Right atrium auricular region (tissue), 2 donors: Measurements from ENCODE around the gene STARD10. TPM values are rescaled to one million over a fixed set of nuclear protein-coding genes. Genes with fewer than 3 reads are reported as not detected.

Source experiments
- DNase-seq: peaks from one replicate; pipeline ENCODE4 v3.0.0-alpha.2; 2019; ENCODE audit warnings: low spot score
- H3K27ac ChIP-seq, 2 donors: fragments of 200-600 bp; sonication (generic); 1 replicate in 1 of 2; 2 replicates in 1 of 2; pipeline ENCODE4 v1.5.1; 2016 to 2019
- H3K27me3 ChIP-seq, 2 donors: fragments of 200-600 bp; sonication (generic); one replicate each; pipeline versions ENCODE4 v1.5.1 to v1.6.0; 2017 to 2019
- H3K36me3 ChIP-seq: fragments of 200-600 bp; sonication (generic); one replicate; pipeline ENCODE4 v1.5.1; 2016
- H3K4me1 ChIP-seq, 2 donors: fragments of 200-600 bp; sonication (generic); one replicate each; pipeline versions ENCODE4 v1.5.1 to v1.6.0; 2017 to 2019
- H3K4me3 ChIP-seq, 2 donors: fragments of 200-600 bp; sonication (generic); 1 replicate in 1 of 2; 2 replicates in 1 of 2; pipeline ENCODE4 v1.5.1; 2017 to 2019; ENCODE audit warnings: mild to moderate bottlenecking in 1 of 2, moderate library complexity in 1 of 2
- H3K9me3 ChIP-seq, 2 donors: fragments of 200-600 bp; sonication (generic); one replicate each; pipeline ENCODE4 v1.5.1; 2019
- CTCF ChIP-seq, 2 donors: fragments of 200-600 bp; sonication (generic); IDR thresholded peaks; one replicate each; pipeline ENCODE4 v1.5.1; 2019; ENCODE audit warnings: antibody characterized with exemption in 2 of 2
- total RNA-seq, 2 donors: library from RNA; depleted of rRNA; stranded (reverse); fragments of >200 nt; gene quantifications; one replicate each; pipeline ENCODE4 v1.1.0, GENCODE V29; 2016

The STARD10 gene
- total RNA-seq, 2 donors from 2014 or later = 77.0 to 112 TPM

DNA sequence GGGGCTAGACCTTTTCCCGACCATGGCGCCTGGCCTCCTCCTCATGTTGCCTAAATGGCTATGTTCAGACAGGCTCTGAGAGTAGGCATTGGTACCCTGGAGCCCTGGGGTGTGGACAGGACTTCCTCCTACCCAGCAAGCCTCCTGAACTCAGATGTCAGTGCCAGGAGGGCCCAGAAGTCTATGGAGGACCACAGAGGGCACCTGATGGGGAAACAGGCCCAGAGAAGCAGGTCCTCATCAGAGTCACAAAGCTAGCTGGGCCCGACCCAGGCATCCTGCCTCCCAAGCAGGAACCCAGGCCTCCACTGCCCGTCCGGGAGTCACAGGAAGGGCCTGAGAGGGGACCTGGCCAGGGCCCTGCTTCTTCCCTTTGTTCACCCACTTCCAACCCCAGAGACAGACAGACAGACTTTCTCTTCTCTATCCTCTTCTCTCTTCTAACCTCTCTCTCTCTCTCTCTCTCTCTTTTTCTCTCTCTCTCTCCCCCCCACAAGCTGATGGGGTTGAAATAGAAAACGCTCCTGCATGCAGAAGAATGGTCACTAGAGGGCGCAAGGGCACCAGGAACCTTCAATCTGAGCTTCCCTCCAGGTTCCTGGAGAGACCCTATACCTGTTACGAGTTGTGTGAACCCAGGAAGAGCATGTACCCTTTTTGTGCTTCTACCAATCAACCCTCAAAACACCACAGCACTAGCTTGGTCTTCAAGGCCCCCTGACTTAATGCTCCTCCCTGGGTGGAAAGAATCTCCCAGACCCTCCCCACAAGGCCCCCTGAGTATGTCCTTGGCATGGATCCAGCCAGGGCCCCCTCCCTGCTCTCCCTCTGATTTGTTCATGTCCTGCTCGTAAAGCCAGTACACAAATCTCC is 68.8 kb downstream of the STARD10 start:
- Histone ChIP-seq H3K27ac (peak overlapping the region; percentile 13 to 39), H3K36me3 (no peaks in the 10 kb centered on the region), H3K27me3 (no peaks in the 10 kb centered on the region), H3K4me3 (no peak overlapping the region), H3K9me3 (no peaks in the 10 kb centered on the region), H3K4me1 (peaks cover 3 to 46% of the 10 kb centered on the region in 2 donors)
- DNase-seq = no peak
- TF ChIP-seq CTCF (IDR thresholded peaks at IDR 0.05) = peak; percentile 66 to 90

DNA sequence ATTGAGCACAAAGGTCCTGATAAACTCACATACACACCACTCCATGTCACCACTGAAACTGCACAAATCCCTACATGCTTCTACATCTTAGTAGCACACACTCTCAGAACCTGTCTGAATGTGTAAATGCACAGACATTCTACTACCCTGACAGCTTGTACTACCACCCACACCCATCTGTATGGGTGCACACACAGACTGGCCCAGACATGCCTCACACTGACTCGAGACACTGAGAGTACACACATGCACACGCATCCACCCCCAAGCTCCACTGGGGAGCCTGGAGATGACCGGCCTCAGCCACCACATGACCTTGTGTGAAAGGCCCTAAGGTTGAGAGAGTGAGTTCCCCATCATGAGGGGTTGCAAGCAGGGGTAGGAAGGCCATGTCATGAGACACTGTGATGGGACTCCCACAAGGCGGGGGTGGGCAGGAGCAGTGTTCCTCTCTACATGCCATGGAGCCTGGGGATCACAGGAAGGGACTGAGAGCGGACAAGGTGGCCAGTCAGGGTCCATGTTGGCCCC is 69.8 kb downstream of the STARD10 start:
- Histone ChIP-seq H3K9me3 (no peaks in the 10 kb centered on the region), H3K36me3 (no peaks in the 10 kb centered on the region), H3K4me3 (no peak overlapping the region), H3K27me3 (no peaks in the 10 kb centered on the region), H3K27ac (peak overlapping the region in 1 of 2 donors; percentile 94), H3K4me1 (peaks cover 3 to 56% of the 10 kb centered on the region in 2 donors)
- TF ChIP-seq CTCF (IDR thresholded peaks at IDR 0.05) = no peak
- no peak for DNase-seq

DNA sequence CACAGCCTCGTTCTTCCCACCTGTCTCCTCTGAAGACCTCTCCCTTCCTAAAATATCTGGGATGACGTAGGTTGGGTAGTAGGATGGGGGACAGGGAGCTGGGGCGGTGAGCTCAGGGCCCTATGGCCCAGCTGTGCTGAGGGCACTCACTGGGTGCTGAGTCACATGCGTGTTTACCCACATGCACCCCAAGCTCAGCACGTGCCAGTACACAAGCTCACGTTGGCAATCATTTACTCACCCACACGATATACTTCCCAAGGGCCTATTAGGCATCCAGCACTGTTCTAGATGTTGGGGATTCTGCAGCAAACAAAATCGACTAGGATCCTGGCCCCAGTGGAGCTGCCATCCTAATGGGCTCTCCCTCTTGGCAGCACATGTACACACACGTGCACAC is 70.3 kb downstream of the STARD10 start:
- peak overlapping the region; percentile 92 to 94 for H3K27ac ChIP-seq
- H3K4me3 ChIP-seq = no peak overlapping the region
- H3K4me1 ChIP-seq = peaks cover 3 to 62% of the 10 kb centered on the region in 2 donors
- no peaks in the 10 kb centered on the region for H3K36me3 ChIP-seq
- no peak for TF ChIP-seq CTCF (IDR thresholded peaks at IDR 0.05)
- H3K9me3 ChIP-seq = no peaks in the 10 kb centered on the region
- DNase-seq = no peak
- H3K27me3 ChIP-seq = no peaks in the 10 kb centered on the region

- TF ChIP-seq CTCF (IDR thresholded peaks at IDR 0.05) = no peak
- DNase-seq = peak; percentile 93
- Histone ChIP-seq H3K36me3 (no peaks in the 10 kb centered on the region), H3K27ac (peak overlapping the region; percentile 92 to 94), H3K27me3 (no peaks in the 10 kb centered on the region), H3K4me1 (peaks cover 3 to 66% of the 10 kb centered on the region in 2 donors), H3K9me3 (no peaks in the 10 kb centered on the region), H3K4me3 (peak overlapping the region; percentile 63 to 70)
Observed at GRCh38 chr11:72722050-72722748, 71.6 kb downstream of the STARD10 start.

DNA sequence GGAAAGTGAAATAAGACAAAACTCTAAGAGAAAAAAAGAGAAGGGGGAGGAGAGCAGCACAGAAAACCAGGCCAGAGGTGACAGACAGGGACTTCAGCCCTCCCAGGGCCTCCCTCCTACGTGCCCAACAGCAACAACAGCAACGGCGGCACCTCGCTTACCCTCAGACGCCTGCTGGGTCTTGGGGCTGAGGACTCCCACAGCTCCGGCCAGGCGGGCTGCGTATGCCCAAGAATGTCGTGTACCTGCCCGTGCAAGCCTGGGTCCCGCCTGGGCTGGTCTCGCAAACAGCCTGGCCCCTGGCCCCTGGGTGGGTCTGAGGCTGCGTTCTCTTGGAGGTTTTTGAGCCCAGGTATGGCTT is 72.2 kb downstream of the STARD10 start:
- H3K4me3 ChIP-seq = peak overlapping the region; percentile 63 to 70
- H3K4me1 ChIP-seq = peaks cover 3 to 72% of the 10 kb centered on the region in 2 donors
- peak overlapping the region; percentile 92 to 94 for H3K27ac ChIP-seq
- no peak for TF ChIP-seq CTCF (IDR thresholded peaks at IDR 0.05)
- no peak for DNase-seq
- no peaks in the 10 kb centered on the region for H3K27me3 ChIP-seq
- no peaks in the 10 kb centered on the region for H3K9me3 ChIP-seq
- peaks cover 4% of the 10 kb centered on the region for H3K36me3 ChIP-seq
